Non-pigmented ciliary epithelial cell (primary cell): ENCODE data around the gene SLC2A8.

Experiments
- DNase-seq: peaks from one replicate; pipeline ENCODE4 v3.0.0-alpha.2; 2010; ENCODE audit warnings: low read depth

SLC2A8 gene, protein sequence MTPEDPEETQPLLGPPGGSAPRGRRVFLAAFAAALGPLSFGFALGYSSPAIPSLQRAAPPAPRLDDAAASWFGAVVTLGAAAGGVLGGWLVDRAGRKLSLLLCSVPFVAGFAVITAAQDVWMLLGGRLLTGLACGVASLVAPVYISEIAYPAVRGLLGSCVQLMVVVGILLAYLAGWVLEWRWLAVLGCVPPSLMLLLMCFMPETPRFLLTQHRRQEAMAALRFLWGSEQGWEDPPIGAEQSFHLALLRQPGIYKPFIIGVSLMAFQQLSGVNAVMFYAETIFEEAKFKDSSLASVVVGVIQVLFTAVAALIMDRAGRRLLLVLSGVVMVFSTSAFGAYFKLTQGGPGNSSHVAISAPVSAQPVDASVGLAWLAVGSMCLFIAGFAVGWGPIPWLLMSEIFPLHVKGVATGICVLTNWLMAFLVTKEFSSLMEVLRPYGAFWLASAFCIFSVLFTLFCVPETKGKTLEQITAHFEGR

DNA sequence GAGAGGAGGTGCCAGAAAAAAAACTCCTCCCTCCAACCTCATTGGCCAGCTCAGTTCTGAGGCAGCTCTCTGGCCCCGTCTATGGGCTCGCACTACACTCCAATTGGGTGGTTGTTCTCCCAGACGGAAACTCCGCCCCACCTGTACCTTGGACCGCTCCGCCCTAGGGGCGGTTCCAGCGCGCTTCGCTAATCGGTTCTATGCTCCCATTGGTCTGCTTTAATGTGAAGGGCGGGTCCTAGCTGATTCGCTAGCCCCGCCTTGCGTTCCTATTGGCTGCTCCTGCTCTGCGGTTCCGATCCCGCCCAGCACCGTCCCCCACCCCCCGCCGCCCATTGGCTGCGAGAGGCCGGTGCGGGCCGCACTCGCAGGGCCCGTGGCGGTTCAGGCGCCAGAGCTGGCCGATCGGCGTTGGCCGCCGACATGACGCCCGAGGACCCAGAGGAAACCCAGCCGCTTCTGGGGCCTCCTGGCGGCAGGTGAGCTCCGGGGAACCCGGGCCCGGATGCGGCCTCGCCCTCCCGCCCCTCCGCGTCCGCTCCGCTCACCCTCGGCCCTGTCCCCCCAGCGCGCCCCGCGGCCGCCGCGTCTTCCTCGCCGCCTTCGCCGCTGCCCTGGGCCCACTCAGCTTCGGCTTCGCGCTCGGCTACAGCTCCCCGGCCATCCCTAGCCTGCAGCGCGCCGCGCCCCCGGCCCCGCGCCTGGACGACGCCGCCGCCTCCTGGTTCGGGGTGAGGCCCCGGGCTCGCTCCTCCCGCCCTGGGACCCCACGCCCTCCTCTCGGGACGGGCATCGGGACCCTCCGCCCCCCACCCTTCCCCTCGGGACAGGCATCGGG is at the start of gene SLC2A8:
Gene SLC2A8 (plus strand): TSS at position 362 of the 838 bp plus-strand sequence. CDS start 62 bp downstream, at position 424.
- peak; percentile 96 for DNase-seq

DNA sequence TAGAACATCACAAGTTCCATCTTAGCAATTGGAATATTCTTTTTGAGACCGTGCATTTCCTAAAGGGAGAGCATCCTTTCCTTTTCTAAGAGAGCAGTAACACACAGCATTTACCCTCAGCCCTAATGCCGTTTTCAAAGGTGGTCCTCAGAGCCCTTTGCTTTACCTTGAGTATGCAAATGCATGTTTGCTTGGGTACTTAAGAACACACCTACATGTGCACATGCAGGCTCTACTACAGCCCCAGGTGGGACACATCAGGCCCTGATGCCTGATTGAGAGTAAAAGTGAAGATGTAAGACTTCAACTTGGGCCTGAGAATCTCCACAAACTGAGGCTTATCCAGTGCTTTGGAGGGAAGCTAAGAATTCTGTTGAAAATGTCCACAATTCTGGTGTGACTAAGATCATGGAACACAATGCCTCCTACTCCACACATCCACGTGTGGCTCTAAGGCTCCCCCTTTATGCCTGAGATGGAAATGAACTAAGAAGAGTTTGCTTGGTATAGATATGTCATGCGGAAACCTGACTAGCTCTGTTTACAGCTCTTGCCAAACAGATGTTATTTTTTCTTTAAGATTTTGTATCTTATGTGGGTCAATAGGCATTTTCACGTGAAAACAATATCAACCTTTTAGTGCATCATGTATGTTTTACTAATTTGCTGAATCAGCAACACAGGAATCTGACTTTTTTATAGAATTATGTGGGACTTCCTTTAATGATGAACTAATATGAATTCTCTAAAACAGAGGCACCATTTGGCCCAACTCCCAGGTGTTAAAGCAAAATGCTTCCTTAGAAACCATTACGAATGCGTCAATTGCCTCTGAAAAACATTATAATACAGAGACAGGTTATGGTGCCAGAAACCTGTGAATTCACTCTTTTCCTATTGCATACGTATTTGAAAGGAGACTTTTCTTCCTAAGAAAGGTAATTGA is 48.9 kb upstream of the SLC2A8 start:
- DNase-seq: peak; percentile 27

- no peak for DNase-seq
Measured at GRCh38 chr9:127349483-127350113, 47.4 kb upstream of the SLC2A8 start.

- DNase-seq: no peak
Measured at GRCh38 chr9:127351182-127352166, 45.5 kb upstream of the SLC2A8 start.

GRCh38 chr9:127353882-127354281 is 43.1 kb upstream of the SLC2A8 start:
- DNase-seq: no peak

- no peak for DNase-seq
Measured at GRCh38 chr9:127356906-127357305, 40.1 kb upstream of the SLC2A8 start.

DNA sequence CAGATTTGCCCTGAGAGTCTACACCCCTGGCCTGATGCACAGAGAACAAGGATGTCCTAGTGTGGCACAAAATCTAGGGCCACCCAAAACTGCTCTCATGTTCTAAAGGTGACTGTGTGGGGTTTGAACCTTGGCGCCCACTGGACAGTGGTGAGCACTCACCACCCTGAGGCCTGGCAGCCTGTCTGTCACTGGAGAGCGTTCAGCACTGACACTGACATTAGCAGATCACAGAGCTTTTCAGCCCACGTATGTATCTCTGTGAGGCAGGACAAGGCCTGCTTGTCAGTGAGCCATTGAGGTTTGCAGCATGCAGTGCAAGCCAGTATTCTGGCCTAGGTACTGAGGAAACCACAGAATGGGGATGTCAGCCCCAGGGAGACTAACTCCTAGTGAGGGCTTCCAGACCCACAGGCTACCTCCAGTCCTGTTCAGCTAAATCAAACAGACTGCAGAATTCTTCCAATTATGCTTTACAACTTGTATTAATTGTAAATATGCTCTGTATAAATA is 38.9 kb upstream of the SLC2A8 start:
- DNase-seq: no peak

- DNase-seq: no peak
Measured at GRCh38 chr9:127358770-127359169, 38.2 kb upstream of the SLC2A8 start.

DNA sequence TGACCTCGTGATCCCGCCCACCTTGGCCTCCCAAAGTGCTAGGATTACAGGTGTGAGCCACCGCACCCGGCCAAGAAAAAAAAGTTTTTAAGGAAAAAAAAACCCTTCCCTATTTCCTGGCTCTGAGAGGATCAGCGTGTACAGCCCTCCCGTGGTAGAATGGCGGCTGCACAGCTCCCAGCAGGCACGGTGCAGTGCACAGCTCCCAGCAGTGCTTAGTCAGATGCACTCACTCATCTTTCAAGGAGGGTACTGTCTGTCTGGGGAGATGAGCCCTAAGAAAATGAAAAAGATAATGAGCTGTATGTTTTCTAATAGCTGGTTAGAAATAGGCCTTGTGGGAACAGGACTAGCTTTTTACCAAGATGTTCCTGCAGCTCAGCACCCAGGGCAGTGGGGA is 36.7 kb upstream of the SLC2A8 start:
- DNase-seq: no peak

GRCh38 chr9:127360829-127361228 is 36.1 kb upstream of the SLC2A8 start:
- no peak for DNase-seq

DNA sequence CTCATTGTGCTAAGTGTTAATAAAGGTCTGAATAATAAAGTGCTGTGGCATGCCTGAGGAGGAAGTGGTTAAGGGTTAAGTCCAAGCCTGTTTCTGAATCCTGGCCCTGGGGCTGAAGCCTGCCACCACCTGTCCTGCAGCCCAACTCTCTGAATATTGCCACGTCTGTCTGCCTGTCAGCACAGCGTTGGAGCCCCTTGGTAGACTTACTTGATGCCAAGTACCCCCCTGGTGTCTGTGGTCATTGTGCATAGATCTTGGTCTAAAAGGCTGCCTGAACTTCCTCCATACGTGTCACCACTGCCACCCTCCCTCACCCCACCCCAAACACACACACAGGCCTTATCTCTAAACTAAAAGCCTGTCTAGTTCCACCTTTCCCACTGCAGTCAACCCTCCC is 35.4 kb upstream of the SLC2A8 start:
- no peak for DNase-seq

DNA sequence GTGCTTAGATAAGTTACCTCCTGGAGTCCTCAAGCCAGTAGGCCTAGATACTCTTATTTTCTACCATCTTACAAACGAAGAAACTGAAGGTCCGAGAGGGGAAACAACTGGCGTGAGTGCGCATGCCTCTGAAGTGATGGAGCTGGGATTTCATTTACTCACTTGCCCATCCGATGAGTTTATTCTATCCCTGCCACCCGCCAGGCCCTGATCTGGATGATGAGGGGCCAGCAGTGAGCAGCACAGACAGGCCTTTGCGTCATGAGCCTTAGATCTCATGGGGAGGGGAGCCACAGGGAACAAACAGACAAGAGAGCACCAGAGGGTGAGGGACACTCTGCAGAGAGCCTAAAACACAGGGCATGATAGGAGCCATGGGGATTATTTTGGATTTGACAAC is 34.1 kb upstream of the SLC2A8 start:
- DNase-seq: no peak

DNA sequence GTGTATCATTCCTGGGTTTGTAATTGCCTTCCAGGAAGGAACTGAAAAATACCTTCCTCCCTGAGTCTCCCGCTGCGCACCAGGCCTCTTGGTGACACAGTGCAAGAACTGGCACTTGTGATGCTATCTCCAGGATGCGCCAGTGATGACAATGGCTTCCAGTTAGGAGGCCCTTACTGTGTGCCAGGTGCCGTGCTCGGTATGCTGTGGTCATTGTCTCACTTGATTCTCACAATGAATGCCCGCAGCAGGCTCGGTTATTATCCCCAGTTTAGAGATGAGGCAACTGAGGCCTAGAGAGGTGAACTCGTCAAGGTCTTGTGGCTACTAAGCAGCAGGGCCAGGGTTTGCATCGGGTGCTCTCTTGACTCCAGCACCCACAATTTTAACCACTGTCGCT is 31.5 kb upstream of the SLC2A8 start:
- DNase-seq: no peak

DNA sequence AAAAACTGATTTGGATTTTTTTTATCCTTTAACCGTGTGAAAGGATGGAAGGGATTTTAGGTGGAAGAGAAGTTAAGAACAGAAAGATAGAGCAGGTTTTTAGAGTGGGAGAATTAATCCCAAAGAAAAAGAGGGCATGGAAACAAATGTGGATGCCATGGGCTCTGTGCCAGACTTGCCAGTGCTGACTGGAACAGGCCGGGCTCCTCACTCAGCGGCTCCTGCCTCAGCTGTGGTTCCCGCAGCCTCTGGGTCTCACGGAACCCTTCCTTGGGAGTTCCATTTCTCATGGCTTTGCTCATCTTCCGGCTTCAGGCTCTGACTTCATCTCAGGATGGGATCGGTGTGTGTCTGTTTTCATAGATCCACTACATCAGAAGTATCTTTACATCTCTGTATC is 30.4 kb upstream of the SLC2A8 start:
- DNase-seq: no peak

DNA sequence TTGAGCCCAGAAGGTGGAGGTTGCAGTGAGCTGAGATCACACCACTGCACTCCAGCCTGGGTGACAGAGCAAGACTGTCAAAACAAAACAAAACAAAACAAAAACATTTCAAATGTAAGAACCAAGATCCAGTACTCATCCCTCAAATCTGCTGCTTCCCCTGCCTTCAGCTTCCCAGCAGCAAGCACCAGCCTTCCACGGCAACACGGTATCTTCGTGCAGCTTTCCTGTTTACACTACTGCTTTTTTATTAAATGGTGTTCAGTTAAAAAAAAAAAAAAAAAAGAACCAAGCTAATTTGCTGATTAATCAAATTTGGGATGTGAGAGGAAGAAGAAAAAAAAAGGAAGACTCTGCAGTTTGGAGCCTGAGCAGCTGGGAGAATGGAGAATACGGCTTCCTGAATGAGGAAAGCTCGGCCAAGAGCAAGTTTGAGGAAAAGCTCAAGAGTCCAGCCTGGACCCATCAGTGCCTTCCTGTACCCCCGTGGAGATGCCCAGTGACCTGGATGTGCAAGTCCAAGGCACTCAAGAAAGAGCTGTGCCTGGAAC is 28.0 kb upstream of the SLC2A8 start:
- DNase-seq: no peak

- DNase-seq: no peak
Measured at GRCh38 chr9:127369428-127369827, 27.5 kb upstream of the SLC2A8 start.

GRCh38 chr9:127370147-127370579 is 26.8 kb upstream of the SLC2A8 start:
- no peak for DNase-seq

GRCh38 chr9:127370672-127371648 is 26.0 kb upstream of the SLC2A8 start:
- DNase-seq: no peak
